K562 (cell line): Measurements from ENCODE around the gene TM9SF3. TPM values are rescaled to one million over a fixed set of nuclear protein-coding genes. Genes with fewer than 3 reads are reported as not detected.

Experiments used
- ATAC-seq: fragments of 200-7000 bp; cut with Tn5 transposase; 3 replicates; pipeline ENCODE4 v1.9.1; 2020; ENCODE audit warnings: moderate library complexity
- BruUV-seq: library from RNA; stranded (reverse); fragments of 400-500 nt; replicated peaks from 2 replicates; lab custom pipeline; 2021; lab: Mats Ljungman, UMichigan
- CTCF ChIA-PET: fragments of 300-600 bp; formaldehyde crosslinking; extraction: SDS; loops from one replicate; lab custom pipeline; 2021; ENCODE audit warnings: low intra/inter-chr PET ratio; lab: Yijun Ruan, JAX
- POLR2A ChIA-PET: fragments of 300-600, 350-650 bp; sonication (Branson Sonifier 250); formaldehyde crosslinking; extraction: SDS; loops from one replicate; lab custom pipeline; 2021; ENCODE audit warnings: antibody characterized with exemption, inconsistent platforms; lab: Yijun Ruan, JAX
- DNase-seq, 4 experiments: peaks; one replicate each; pipeline versions ENCODE4 v3.0.0 to v3.0.0-alpha.2; 2011 to 2018; ENCODE audit warnings: low spot score in 3 of 4, mixed read lengths in 3 of 4; ENCODE audit errors: extremely low read depth in 1 of 4
- FAIRE-seq: peaks from 2 replicates; lab custom pipeline; 2011; peaks lifted over from hg19 to GRCh38; lab: Jason Lieb, UNC
- H2AFZ ChIP-seq: 2 replicates; pipeline ENCODE4 v1.6.0; 2011; ENCODE audit warnings: low read depth, low read length, control low read depth, inconsistent platforms
- H3K27ac ChIP-seq: fragments of 200-600 bp; 3 replicates; pipeline ENCODE4 v1.8.0; 2011; ENCODE audit warnings: low read depth, mild to moderate bottlenecking, control low read depth, inconsistent platforms, low read length, moderate library complexity, mixed read lengths; ENCODE audit errors: extremely low read depth
- H3K27me3 ChIP-seq, 2 experiments: fragments of 300-600 bp in 1 of 2; 2 replicates in 1 of 2; 3 replicates in 1 of 2; pipeline versions ENCODE4 v1.6.0 to v1.8.0; 2011; ENCODE audit warnings: inconsistent platforms in 2 of 2, low read length in 2 of 2, mild to moderate bottlenecking in 1 of 2, mixed read lengths in 1 of 2, moderate library complexity in 1 of 2; ENCODE audit not compliant: control insufficient read depth in 2 of 2, insufficient read depth in 2 of 2
- H3K36me3 ChIP-seq: fragments of 300-600 bp; 3 replicates; pipeline ENCODE4 v1.8.0; 2011; ENCODE audit warnings: mild to moderate bottlenecking, low read length, inconsistent platforms; ENCODE audit not compliant: control insufficient read depth, insufficient read depth
- H3K4me1 ChIP-seq, 2 experiments: fragments of 200-600 bp in 1 of 2; replicated peaks in 1 of 2; 2 replicates in 1 of 2; 3 replicates in 1 of 2; pipeline versions ENCODE4 v1.5.1 to v1.8.0; 2011; ENCODE audit warnings: inconsistent platforms in 2 of 2, low read length in 2 of 2, mild to moderate bottlenecking in 1 of 2, mixed read lengths in 1 of 2, moderate library complexity in 1 of 2; ENCODE audit not compliant: control insufficient read depth in 2 of 2, insufficient read depth in 2 of 2
- H3K4me2 ChIP-seq: 2 replicates; pipeline ENCODE4 v1.6.1; 2011; ENCODE audit warnings: low read length, control low read depth, inconsistent platforms, mixed read lengths; ENCODE audit not compliant: insufficient read depth
- H3K4me3 ChIP-seq: fragments of 200-600 bp; sonication (generic), shearing (Covaris generic); 2 replicates; pipeline ENCODE4 v1.5.1; 2016; ENCODE audit warnings: control low read depth, inconsistent platforms
- H3K79me2 ChIP-seq: fragments of 200-600 bp; 3 replicates; pipeline ENCODE4 v1.8.0; 2011; ENCODE audit warnings: low read length, inconsistent platforms; ENCODE audit not compliant: control insufficient read depth, insufficient read depth
- H3K9ac ChIP-seq, 2 experiments: 2 replicates each; pipeline versions ENCODE4 v1.6.0 to v1.6.1; 2011; ENCODE audit warnings: low read depth in 2 of 2, low read length in 2 of 2, control low read depth in 1 of 2, inconsistent platforms in 1 of 2, mild to moderate bottlenecking in 1 of 2, mixed read lengths in 1 of 2; ENCODE audit not compliant: insufficient read depth in 1 of 2
- H3K9me1 ChIP-seq: one replicate; pipeline ENCODE4 v1.6.0; 2011; ENCODE audit warnings: inconsistent platforms, mild to moderate bottlenecking, low read length, moderate library complexity; ENCODE audit not compliant: control insufficient read depth, insufficient read depth
- H3K9me3 ChIP-seq: replicated peaks from 2 replicates; pipeline ENCODE4 v1.5.1; 2011; ENCODE audit warnings: low read depth, low read length, inconsistent platforms; ENCODE audit not compliant: control insufficient read depth, insufficient read depth
- H4K20me1 ChIP-seq: replicated peaks from 2 replicates; pipeline ENCODE4 v1.6.1; 2011; ENCODE audit warnings: low read length, inconsistent platforms, mixed read lengths; ENCODE audit not compliant: control insufficient read depth, insufficient read depth
- EHMT2 ChIP-seq: fragments of 450-650 bp; IDR thresholded peaks from 2 replicates; pipeline ENCODE4 v1.6.1; 2018; ENCODE audit warnings: antibody characterized with exemption
- MIER1 ChIP-seq: fragments of 450-650 bp; IDR thresholded peaks from 2 replicates; pipeline ENCODE4 v1.6.1; 2016; ENCODE audit warnings: antibody characterized with exemption, mild to moderate bottlenecking, low read depth
- MTA1 ChIP-seq: fragments of 450-650 bp; IDR thresholded peaks from 2 replicates; pipeline ENCODE4 v1.6.1; 2017; ENCODE audit warnings: borderline replicate concordance
- PHF21A ChIP-seq: fragments of 450-650 bp; IDR thresholded peaks from 2 replicates; pipeline ENCODE4 v1.6.1; 2017; ENCODE audit warnings: low read depth, borderline replicate concordance
- TARDBP ChIP-seq: fragments of 450-650 bp; IDR thresholded peaks from 2 replicates; pipeline ENCODE4 v1.6.1; 2016
- WGBS: fragments of 100-300 bp; shearing (Covaris generic); methylation state at CpG from one replicate; pipeline ENCODE4 v1.1.6; 2016; ENCODE audit warnings: low coverage, mixed read lengths; ENCODE audit not compliant: insufficient coverage; ENCODE audit errors: missing lambda C conversion rate; 5-methylcytosine and 5-hydroxymethylcytosine counted together
- in situ Hi-C: fragments of 300-500 bp; cut with MboI; formaldehyde crosslinking; loops from 4 replicates; pipeline ENCODE4 v1.15.0; 2018; ENCODE audit warnings: inconsistent platforms, mixed read lengths
- intact Hi-C: fragments of 100-400 bp; cut with micrococcal nuclease; formaldehyde crosslinking; loops from 2 replicates; pipeline ENCODE4 v1.14.2; 2022
- polyA plus RNA-seq, 8 experiments: library from polyadenylated mRNA; depleted of rRNA in 4 of 8; stranded (reverse) in 5 of 8; unstranded in 3 of 8; fragments of >200 nt; fragmentation: Nextera tagmentation in 2 of 8; fragmentation: Illumina TruSeq in 1 of 8; extraction: Ambion mirVana in 2 of 8; extraction: Trizol in 1 of 8; gene quantifications; 2 replicates each; pipeline versions ENCODE4 v1.2.1 to v1.2.3, GENCODE V29; 2011 to 2014; ENCODE audit warnings: inconsistent platforms in 1 of 8, missing spikeins in 1 of 8
- total RNA-seq, 7 experiments: library from RNA; depleted of rRNA in 6 of 7; stranded (reverse); fragments of >200 nt in 6 of 7; fragmentation: Illumina TruSeq in 2 of 7; extraction: Trizol in 2 of 7; gene quantifications; 2 replicates each; pipeline versions ENCODE4 v1.2.1 to v1.2.3, GENCODE V29; 2011 to 2021; ENCODE audit warnings: low replicate concordance in 1 of 7
- TF ChIP-seq, protein P1 (sequence below): fragments of 450-650 bp; IDR thresholded peaks from 2 replicates; pipeline ENCODE4 v1.6.1; 2016; ENCODE audit warnings: missing biosample characterization, missing genetic modification characterization
- TF ChIP-seq, protein P2 (sequence below): fragments of 450-650 bp; IDR thresholded peaks from 2 replicates; pipeline ENCODE4 v1.6.1; 2016; ENCODE audit warnings: borderline replicate concordance
- TF ChIP-seq, protein P3 (sequence below), 2 experiments: fragments of 250-450 bp in 1 of 2; fragments of 450-650 bp in 1 of 2; sonication (Bioruptor Pico) in 1 of 2; IDR thresholded peaks; 2 replicates each; pipeline versions ENCODE4 v1.6.1 to v1.8.0; 2016 to 2021; ENCODE audit warnings: mild to moderate bottlenecking in 2 of 2, moderate library complexity in 2 of 2, missing compliant biosample characterization in 1 of 2, missing genetic modification characterization in 1 of 2
- TF ChIP-seq, protein P4 (sequence below): sonication (generic); formaldehyde crosslinking; IDR thresholded peaks from 2 replicates; pipeline ENCODE4 v1.8.0; 2023; ENCODE audit warnings: missing genetic modification reagents, mild to moderate bottlenecking, borderline replicate concordance
- TF ChIP-seq, protein P5 (sequence below), 2 experiments: fragments of 200-800 bp in 1 of 2; sonication (Bioruptor generic) in 1 of 2; sonication (generic) in 1 of 2; formaldehyde crosslinking in 1 of 2; IDR thresholded peaks in 1 of 2; conservative IDR thresholded peaks in 1 of 2; 2 replicates each; pipeline versions ENCODE4 v1.5.0 to v1.6.1; 2016 to 2020; ENCODE audit warnings: missing compliant biosample characterization in 1 of 2, missing genetic modification characterization in 1 of 2, missing genetic modification reagents in 1 of 2

TM9SF3 gene
- total and polyA plus RNA-seq, 9 of the 15 experiments (the other 6 are each of a cell fraction or from before 2014, with no cell fraction given) = 16.1 to 63.1 (median 34.9) TPM

DNA sequence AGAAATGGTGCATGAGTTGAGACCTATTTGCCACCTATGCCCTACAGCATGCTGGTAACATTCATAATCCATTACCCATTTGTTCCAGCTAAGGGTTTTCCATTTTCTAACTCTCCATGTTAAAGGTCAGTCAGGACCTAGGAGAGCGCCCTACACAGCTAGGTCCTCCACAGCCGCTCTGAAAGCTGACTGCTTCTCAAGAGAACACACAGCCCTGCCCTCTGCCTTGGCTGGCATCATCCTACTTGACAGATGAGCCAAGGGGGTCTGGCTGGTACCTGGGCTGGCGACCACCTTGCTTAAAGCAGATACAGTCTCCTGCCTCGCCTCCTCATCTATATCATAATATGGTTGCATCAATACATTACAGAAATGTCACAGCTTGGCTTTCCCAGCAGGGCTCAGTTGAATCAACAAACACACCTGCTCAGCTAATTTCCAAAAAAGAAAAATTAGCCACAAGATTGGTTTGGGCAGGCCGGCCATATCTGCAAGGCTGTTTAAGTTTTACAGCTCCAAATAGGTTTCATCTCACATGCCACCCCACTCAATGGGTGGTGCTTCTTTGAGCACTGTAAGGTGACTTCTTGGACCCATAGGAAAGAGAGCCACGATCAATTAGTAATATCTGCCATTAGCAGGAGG, 90.4 kb downstream of the TM9SF3 start:
- WGBS = 0% methylated on average over 6 of the region's 6 CpGs
- no peaks in the 10 kb centered on the region; a peak in 1 of 5 replicates for H3K4me1 ChIP-seq
- no peak overlapping the region for H3K4me2 ChIP-seq
- H3K27ac ChIP-seq = no peak overlapping the region
- H2AFZ ChIP-seq = no peak overlapping the region
- no peak overlapping the region for H3K4me3 ChIP-seq
- no peaks in the 10 kb centered on the region for H3K36me3 ChIP-seq
- CTCF ChIA-PET = no interaction called here
- no peaks in the 10 kb centered on the region for H3K9me1 ChIP-seq
- POLR2A ChIA-PET = no interaction called here
- ATAC-seq = peak; percentile 47; the same call in 1 of the 3 replicates
- in situ Hi-C loops = no loop called here
- BruUV-seq = no TSS peak
- no peak for FAIRE-seq
- H3K9ac ChIP-seq = no peak overlapping the region
- H4K20me1 ChIP-seq = 0 out of 2 replicates have a peak, but pooled peaks cover 3% of the 10 kb centered on the region
- H3K27me3 ChIP-seq = peaks cover 0 to 36% of the 10 kb centered on the region in 2 experiments; a peak in 3 of 5 replicates
- H3K79me2 ChIP-seq = no peaks in the 10 kb centered on the region
- no peak for DNase-seq
- intact Hi-C loops = no loop called here
- no peaks in the 10 kb centered on the region for H3K9me3 ChIP-seq
- TF ChIP-seq MTA1 (no peak), MIER1 (peak; percentile 86), EHMT2 (peak; percentile 92), PHF21A (no peak), TARDBP (no peak)
- TF ChIP-seq, protein P1, sequence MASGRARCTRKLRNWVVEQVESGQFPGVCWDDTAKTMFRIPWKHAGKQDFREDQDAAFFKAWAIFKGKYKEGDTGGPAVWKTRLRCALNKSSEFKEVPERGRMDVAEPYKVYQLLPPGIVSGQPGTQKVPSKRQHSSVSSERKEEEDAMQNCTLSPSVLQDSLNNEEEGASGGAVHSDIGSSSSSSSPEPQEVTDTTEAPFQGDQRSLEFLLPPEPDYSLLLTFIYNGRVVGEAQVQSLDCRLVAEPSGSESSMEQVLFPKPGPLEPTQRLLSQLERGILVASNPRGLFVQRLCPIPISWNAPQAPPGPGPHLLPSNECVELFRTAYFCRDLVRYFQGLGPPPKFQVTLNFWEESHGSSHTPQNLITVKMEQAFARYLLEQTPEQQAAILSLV (tag) = no peak
- TF ChIP-seq, protein P2, sequence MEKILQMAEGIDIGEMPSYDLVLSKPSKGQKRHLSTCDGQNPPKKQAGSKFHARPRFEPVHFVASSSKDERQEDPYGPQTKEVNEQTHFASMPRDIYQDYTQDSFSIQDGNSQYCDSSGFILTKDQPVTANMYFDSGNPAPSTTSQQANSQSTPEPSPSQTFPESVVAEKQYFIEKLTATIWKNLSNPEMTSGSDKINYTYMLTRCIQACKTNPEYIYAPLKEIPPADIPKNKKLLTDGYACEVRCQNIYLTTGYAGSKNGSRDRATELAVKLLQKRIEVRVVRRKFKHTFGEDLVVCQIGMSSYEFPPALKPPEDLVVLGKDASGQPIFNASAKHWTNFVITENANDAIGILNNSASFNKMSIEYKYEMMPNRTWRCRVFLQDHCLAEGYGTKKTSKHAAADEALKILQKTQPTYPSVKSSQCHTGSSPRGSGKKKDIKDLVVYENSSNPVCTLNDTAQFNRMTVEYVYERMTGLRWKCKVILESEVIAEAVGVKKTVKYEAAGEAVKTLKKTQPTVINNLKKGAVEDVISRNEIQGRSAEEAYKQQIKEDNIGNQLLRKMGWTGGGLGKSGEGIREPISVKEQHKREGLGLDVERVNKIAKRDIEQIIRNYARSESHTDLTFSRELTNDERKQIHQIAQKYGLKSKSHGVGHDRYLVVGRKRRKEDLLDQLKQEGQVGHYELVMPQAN = no peak
- TF ChIP-seq, protein P3, sequence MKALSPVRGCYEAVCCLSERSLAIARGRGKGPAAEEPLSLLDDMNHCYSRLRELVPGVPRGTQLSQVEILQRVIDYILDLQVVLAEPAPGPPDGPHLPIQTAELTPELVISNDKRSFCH (CRISPR knock-in tag; IDR thresholded peaks at IDR 0.05) = no peak
- TF ChIP-seq, protein P3 (tag; IDR thresholded peaks at IDR 0.05) = peak; percentile 91
- TF ChIP-seq, protein P4, sequence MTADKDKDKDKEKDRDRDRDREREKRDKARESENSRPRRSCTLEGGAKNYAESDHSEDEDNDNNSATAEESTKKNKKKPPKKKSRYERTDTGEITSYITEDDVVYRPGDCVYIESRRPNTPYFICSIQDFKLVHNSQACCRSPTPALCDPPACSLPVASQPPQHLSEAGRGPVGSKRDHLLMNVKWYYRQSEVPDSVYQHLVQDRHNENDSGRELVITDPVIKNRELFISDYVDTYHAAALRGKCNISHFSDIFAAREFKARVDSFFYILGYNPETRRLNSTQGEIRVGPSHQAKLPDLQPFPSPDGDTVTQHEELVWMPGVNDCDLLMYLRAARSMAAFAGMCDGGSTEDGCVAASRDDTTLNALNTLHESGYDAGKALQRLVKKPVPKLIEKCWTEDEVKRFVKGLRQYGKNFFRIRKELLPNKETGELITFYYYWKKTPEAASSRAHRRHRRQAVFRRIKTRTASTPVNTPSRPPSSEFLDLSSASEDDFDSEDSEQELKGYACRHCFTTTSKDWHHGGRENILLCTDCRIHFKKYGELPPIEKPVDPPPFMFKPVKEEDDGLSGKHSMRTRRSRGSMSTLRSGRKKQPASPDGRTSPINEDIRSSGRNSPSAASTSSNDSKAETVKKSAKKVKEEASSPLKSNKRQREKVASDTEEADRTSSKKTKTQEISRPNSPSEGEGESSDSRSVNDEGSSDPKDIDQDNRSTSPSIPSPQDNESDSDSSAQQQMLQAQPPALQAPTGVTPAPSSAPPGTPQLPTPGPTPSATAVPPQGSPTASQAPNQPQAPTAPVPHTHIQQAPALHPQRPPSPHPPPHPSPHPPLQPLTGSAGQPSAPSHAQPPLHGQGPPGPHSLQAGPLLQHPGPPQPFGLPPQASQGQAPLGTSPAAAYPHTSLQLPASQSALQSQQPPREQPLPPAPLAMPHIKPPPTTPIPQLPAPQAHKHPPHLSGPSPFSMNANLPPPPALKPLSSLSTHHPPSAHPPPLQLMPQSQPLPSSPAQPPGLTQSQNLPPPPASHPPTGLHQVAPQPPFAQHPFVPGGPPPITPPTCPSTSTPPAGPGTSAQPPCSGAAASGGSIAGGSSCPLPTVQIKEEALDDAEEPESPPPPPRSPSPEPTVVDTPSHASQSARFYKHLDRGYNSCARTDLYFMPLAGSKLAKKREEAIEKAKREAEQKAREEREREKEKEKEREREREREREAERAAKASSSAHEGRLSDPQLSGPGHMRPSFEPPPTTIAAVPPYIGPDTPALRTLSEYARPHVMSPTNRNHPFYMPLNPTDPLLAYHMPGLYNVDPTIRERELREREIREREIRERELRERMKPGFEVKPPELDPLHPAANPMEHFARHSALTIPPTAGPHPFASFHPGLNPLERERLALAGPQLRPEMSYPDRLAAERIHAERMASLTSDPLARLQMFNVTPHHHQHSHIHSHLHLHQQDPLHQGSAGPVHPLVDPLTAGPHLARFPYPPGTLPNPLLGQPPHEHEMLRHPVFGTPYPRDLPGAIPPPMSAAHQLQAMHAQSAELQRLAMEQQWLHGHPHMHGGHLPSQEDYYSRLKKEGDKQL (CRISPR knock-in tag) = no peak
- TF ChIP-seq, protein P5, sequence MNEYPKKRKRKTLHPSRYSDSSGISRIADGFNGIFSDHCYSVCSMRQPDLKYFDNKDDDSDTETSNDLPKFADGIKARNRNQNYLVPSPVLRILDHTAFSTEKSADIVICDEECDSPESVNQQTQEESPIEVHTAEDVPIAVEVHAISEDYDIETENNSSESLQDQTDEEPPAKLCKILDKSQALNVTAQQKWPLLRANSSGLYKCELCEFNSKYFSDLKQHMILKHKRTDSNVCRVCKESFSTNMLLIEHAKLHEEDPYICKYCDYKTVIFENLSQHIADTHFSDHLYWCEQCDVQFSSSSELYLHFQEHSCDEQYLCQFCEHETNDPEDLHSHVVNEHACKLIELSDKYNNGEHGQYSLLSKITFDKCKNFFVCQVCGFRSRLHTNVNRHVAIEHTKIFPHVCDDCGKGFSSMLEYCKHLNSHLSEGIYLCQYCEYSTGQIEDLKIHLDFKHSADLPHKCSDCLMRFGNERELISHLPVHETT (CRISPR knock-in tag; conservative IDR thresholded peaks at IDR 0.05 in 1 of 2, IDR thresholded peaks at IDR 0.05 in 1 of 2) = no peak
